DMS 273 (cell line): ENCODE measurements around the gene THSD4.

Source experiments
- DNase-seq: peaks from one replicate; lab custom pipeline; 2025; ENCODE audit not compliant: unreplicated experiment; lab: John Stamatoyannopoulos, UW

The THSD4 gene

GRCh38 chr15:71730277-71731144 is 615.2 kb downstream of the THSD4 start:
- DNase-seq = peak; percentile 70

DNA sequence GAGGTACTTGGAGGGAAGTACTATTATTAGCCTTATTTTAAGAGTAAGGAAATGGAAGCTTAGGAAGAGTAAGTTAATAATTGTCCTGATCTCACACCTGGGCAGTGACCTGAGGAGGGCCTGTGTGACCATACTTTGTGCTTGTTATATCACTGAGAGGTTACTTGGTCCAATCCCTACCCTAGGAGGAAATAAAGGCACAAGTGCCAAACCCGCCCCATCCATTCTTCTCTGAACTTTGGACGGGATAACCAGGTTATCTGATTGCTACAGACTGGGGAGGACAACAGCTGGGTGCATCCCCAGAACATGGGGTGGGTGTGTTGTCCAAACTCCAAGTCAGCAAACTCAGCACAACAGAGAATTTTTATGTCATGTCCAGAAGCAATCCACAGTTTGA is 617.4 kb downstream of the THSD4 start:
- no peak for DNase-seq

DNA sequence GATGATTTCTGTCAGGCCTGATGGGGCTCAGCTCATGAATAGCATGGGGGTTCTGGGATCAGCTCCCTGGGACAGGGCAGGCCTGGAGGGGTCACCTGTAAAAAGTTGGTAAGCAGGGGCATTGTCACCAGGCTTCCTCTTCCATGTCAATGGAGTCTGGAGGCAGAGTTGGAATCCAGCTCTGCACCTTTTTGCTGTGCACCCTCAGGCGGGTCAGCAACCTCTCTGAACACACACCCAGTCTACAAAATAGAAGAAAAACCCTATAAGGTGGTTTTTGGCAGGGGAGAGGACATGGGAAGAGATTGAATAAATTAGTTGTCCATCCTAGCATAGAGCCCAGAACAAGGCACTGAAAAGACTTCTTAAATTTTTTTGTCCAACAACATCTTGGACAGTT is 617.9 kb downstream of the THSD4 start:
- no peak for DNase-seq

GRCh38 chr15:71734709-71735384 is 619.6 kb downstream of the THSD4 start:
- peak; percentile 3 for DNase-seq

DNA sequence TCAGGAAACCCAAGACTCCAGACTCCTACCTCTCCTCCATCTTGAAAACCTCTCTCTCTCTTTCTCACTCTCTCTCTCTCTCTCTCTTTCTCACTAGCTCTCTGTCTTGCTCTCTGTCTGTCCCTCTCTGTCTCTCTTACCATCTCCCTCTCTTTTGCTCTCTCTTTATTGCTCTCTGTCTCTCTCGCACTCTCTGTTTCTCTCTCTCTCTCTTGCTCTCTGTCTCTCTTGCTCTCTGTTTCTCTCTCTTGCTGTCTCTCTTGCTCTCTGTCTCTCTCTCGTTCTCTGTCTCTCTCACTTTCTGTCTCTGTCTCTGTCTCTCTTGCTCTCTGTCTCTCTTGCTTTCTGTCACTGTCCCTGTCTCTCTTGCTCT is 620.1 kb downstream of the THSD4 start:
- DNase-seq = no peak

- no peak for DNase-seq
Observed at GRCh38 chr15:71736286-71736947, 621.1 kb downstream of the THSD4 start.

- no peak for DNase-seq
Observed at GRCh38 chr15:71737761-71738160, 622.5 kb downstream of the THSD4 start.

DNA sequence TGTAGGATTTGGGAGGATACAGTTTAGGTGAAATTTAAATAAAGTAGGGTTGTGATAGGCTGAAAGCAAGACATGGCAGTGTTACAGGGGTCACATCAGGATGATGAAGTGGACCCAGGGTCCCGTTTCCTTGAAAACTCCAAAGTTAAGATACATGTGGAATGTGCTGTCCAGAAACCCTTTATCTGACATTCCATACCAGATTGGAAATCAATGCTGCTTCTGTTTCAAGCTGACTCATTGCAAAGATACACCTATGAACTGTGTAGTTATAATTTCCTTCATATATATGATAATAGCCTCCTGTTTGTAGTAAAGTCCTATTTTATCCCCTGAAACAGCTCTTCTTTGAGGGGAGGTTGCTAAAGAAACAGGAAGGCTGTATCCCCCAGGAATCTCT is 624.1 kb downstream of the THSD4 start:
- no peak for DNase-seq

GRCh38 chr15:71742964-71743363 is 627.7 kb downstream of the THSD4 start:
- no peak for DNase-seq

DNA sequence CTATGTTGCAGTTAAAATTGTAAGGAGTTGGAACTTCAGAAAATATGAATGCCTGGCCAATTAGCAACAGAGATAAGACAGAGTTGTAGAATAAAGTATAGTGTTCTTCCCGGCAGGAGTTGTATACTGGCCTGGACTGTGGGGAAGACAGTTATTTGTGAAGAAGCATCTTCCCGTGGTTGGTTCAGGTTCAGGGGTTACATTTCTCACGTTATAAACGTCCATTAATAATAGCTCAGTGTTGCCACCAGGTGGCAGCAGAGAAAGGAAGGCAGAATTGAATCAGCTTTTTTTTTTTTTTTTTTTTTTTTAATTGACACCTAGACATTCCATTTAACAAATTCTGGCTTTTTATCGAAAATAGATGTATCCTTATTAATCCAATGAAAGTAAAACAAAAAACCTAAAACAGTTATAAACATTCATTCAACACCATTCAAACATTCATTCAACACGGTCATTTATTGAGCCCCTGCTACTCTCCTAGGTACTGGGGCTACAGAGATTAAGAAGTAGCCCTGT is 628.7 kb downstream of the THSD4 start:
- peak; percentile 72 for DNase-seq

- DNase-seq = no peak
Observed at GRCh38 chr15:71746719-71747118, 631.4 kb downstream of the THSD4 start.

GRCh38 chr15:71747128-71748083 is 632.1 kb downstream of the THSD4 start:
- no peak for DNase-seq

- DNase-seq = no peak
Observed at GRCh38 chr15:71748293-71748718, 633.0 kb downstream of the THSD4 start.

- DNase-seq = no peak
Observed at GRCh38 chr15:71749500-71749899, 634.2 kb downstream of the THSD4 start.

GRCh38 chr15:71752128-71752527 is 636.9 kb downstream of the THSD4 start:
- no peak for DNase-seq

GRCh38 chr15:71752604-71753289 is 637.5 kb downstream of the THSD4 start:
- peak; percentile 69 for DNase-seq

GRCh38 chr15:71753346-71753745 is 638.1 kb downstream of the THSD4 start:
- no peak for DNase-seq

DNA sequence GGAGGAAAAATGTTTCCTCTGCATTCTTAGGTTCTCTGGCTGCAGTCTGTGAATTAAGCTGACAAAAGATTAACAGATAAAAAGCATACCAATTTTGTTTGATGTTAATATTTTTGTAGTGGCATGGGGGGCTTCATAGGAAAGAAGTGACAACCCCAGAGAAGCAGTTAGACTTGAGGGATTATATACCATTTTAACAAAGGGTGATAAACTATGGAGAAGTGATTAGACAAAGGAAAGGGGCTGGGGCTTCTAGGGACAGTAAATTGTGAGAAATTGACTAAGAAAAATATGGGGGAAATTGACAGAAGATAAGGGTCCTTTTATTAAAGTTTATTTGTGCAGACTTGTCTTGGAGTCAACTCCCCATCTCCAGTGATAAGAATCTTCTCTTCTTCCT is 639.4 kb downstream of the THSD4 start:
- DNase-seq = no peak

DNA sequence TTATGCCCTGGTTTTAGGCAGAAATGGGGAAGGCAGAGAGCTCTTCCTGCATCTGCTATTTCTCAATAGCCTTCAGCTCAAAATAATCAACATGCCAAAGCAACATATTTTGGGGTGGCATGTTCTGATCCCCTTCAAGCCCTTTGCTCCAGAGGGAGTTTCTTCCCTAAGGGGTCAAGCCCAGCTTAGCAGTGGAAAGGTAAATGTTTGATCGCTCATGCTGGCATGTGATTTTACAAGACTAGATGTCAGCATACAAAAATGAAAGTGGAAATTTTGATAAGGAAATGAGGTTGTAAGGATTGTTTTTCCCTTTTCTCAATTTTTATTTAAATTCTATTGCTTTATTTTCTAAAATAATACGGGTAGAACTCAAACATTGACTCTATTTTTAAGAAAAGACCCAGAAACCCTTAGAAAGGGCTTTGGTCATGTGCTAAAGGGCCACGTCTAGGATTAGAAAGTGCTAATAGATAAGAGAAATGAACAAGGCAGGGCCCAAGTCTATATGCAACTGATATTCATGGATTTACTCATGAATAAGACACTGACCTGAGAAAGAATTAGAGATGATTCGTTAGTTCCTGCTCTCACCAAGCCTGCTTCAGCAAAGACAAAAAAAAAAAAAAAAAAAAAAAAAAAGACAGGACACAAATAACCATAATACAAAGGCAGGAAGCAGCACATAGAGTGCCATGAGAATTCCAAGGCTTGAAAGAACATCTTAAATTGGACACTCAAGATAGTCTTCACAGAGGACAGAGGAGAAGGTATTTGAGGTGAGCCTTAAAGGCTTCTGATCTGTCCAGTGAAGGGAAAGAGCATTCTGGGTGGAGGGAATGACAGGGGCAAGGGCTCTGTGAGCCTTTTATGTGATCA is 640.1 kb downstream of the THSD4 start:
- no peak for DNase-seq
